HG02885 (cell line): ENCODE measurements around the gene QPCTL.
"Not testable (repeated sequence)": the region's sequence is repeated elsewhere in the genome, so short reads cannot be mapped to it uniquely, and the experiment has no call there.

Source experiments
- ATAC-seq: cut with Tn5 transposase; IDR thresholded peaks from one replicate; pipeline ENCODE4 v1.9.1; 2021; ENCODE audit warnings: mild to moderate bottlenecking; ENCODE audit not compliant: unreplicated experiment, poor library complexity

QPCTL gene

GRCh38 chr19:45674946-45675345 is 17.5 kb upstream of the QPCTL start:
- no peak for ATAC-seq

- ATAC-seq: no peak
These were observed 15.6 kb upstream of the QPCTL start for GRCh38 chr19:45676851-45677263.

- ATAC-seq: peak; percentile 43
These were observed 14.9 kb upstream of the QPCTL start for GRCh38 chr19:45677351-45678230.

GRCh38 chr19:45681391-45682015 is 11.0 kb upstream of the QPCTL start:
- ATAC-seq: peak; percentile 80

GRCh38 chr19:45682117-45682516 is 10.3 kb upstream of the QPCTL start:
- ATAC-seq: no peak

GRCh38 chr19:45682908-45683307 is 9.6 kb upstream of the QPCTL start:
- no peak for ATAC-seq

GRCh38 chr19:45685045-45685444 is 7.4 kb upstream of the QPCTL start:
- ATAC-seq: not testable (repeated sequence)

- ATAC-seq: no peak
These were observed 4.9 kb upstream of the QPCTL start for GRCh38 chr19:45687599-45687998.

GRCh38 chr19:45691516-45692186 is 815 bp upstream of the QPCTL start, which contains the start of gene SNRPD2:
SNRPD2 (minus strand) TSS chr19:45691953; CDS start chr19:45691888, 65 bp downstream.
- ATAC-seq: peak; percentile 60

- ATAC-seq: no peak
These were observed 781 bp downstream of the QPCTL start for GRCh38 chr19:45693106-45693788.

- no peak for ATAC-seq
These were observed 9.2 kb downstream of the QPCTL start for GRCh38 chr19:45701676-45702075.

GRCh38 chr19:45705115-45705514 is 12.6 kb downstream of the QPCTL start:
- no peak for ATAC-seq

- ATAC-seq: no peak
These were observed 13.4 kb downstream of the QPCTL start for GRCh38 chr19:45705710-45706415.

- ATAC-seq: no peak
These were observed 18.1 kb downstream of the QPCTL start for GRCh38 chr19:45710356-45711130.

- no peak for ATAC-seq
These were observed 19.6 kb downstream of the QPCTL start for GRCh38 chr19:45711851-45712698.

GRCh38 chr19:45712699-45713067 is 20.2 kb downstream of the QPCTL start:
- ATAC-seq: no peak

- no peak for ATAC-seq
These were observed 20.7 kb downstream of the QPCTL start for GRCh38 chr19:45713141-45713540.

- no peak for ATAC-seq
These were observed 22.7 kb downstream of the QPCTL start for GRCh38 chr19:45715139-45715538.
